ENCODE data around the gene SSC5D. TPM values are rescaled to one million over a fixed set of nuclear protein-coding genes. Genes with fewer than 3 reads are reported as not detected.
"Not testable (repeated sequence)": the region's sequence is repeated elsewhere in the genome, so short reads cannot be mapped to it uniquely, and the experiment has no call there.

Gene SSC5D
- total RNA-seq, 1 donor from 2014 or later = 1.5 TPM

DNA sequence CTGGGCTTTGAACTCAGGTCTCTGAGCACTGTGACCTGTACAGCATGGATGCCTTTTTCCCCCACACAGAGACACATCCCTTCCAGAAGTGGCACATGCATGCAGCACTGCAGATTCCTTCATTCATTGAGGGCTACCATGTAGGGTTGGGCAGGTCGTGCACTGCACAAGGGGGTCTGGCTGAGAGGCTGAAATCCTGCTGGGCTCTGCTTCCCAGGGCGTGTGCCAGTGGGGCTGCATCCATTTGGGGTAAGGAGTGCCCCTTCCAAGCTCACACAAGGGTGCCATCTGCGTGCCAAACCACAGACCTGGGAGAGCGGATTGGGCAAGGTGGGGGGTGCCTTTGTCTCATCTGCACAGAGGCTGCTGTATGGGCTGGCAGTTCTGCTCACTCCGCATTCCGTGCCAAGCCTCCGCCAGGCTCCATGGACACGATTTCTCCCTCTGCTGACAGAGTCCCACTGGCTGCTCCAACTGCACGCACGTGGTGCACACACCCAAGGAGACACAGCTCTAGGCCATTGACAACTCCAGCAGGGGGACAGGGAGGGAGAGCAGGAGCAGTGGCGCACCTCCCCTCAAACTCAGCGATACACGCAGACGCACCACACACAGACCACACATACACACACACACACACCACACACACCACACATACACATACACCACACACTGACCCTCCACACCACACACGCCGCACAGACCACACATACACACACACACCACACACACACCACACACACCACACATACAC, 40.6 kb upstream of the SSC5D start:
- H3K36me3 Mint-ChIP-seq = no peaks in the 10 kb centered on the region
- H3K9me3 Mint-ChIP-seq = no peaks in the 10 kb centered on the region
- no peaks in the 10 kb centered on the region for H3K4me1 Mint-ChIP-seq (ENCODE audit: unreplicated experiment)
- no peak overlapping the region for H3K27ac Mint-ChIP-seq
- no peak overlapping the region for H3K4me3 Mint-ChIP-seq
- DNase-seq (ENCODE audit: extremely low spot score, unreplicated experiment) = no peak
- TF ChIP-seq, protein P1, sequence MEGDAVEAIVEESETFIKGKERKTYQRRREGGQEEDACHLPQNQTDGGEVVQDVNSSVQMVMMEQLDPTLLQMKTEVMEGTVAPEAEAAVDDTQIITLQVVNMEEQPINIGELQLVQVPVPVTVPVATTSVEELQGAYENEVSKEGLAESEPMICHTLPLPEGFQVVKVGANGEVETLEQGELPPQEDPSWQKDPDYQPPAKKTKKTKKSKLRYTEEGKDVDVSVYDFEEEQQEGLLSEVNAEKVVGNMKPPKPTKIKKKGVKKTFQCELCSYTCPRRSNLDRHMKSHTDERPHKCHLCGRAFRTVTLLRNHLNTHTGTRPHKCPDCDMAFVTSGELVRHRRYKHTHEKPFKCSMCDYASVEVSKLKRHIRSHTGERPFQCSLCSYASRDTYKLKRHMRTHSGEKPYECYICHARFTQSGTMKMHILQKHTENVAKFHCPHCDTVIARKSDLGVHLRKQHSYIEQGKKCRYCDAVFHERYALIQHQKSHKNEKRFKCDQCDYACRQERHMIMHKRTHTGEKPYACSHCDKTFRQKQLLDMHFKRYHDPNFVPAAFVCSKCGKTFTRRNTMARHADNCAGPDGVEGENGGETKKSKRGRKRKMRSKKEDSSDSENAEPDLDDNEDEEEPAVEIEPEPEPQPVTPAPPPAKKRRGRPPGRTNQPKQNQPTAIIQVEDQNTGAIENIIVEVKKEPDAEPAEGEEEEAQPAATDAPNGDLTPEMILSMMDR (conservative IDR thresholded peaks at IDR 0.05) = no peak
- peaks cover 42% of the 10 kb centered on the region for H3K27me3 Mint-ChIP-seq

DNA sequence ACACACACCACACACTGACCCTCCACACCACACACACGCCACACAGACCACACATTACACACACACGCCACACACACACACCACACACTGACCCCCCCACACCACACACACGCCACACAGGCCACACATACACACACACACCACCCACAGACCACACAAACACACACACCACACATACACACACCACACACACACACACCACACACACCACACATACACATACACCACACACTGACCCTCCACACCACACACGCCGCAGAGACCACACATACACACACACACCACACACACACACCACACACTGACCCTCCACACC, 40.1 kb upstream of the SSC5D start:
- not testable (repeated sequence) for H3K4me1 Mint-ChIP-seq (ENCODE audit: unreplicated experiment); DNase-seq (ENCODE audit: extremely low spot score, unreplicated experiment); H3K27ac Mint-ChIP-seq; H3K36me3 Mint-ChIP-seq; H3K4me3 Mint-ChIP-seq; H3K9me3 Mint-ChIP-seq
- H3K27me3 Mint-ChIP-seq = peaks cover 41% of the 10 kb centered on the region

DNA sequence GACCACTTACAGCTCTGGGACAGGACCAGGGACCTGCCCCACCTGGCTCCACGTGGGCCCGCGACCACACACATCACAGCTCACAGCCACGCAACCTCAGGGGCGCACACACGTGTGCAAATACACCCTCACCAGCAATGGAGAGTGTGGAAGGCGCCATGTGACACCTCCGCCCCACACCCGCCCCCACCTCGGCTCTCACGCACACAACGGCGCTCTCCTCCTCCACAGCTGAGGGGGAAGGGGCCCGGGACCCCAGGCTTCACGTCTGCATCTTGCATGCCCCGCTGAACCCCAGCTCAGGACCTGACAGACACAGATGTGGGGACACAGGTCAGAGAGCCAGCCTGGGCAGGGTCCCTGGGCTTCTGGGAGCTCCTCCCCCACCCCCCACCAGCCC, 38.8 kb upstream of the SSC5D start:
- Mint-ChIP-seq H3K27me3 (peaks cover 38% of the 10 kb centered on the region), H3K36me3 (peaks cover 8% of the 10 kb centered on the region), H3K27ac (no peak overlapping the region), H3K4me3 (no peak overlapping the region), H3K9me3 (no peaks in the 10 kb centered on the region), H3K4me1 (ENCODE audit: unreplicated experiment) (peaks cover 12% of the 10 kb centered on the region)
- DNase-seq (ENCODE audit: extremely low spot score, unreplicated experiment) = no peak
- TF ChIP-seq, protein P1 (conservative IDR thresholded peaks at IDR 0.05) = no peak

DNA sequence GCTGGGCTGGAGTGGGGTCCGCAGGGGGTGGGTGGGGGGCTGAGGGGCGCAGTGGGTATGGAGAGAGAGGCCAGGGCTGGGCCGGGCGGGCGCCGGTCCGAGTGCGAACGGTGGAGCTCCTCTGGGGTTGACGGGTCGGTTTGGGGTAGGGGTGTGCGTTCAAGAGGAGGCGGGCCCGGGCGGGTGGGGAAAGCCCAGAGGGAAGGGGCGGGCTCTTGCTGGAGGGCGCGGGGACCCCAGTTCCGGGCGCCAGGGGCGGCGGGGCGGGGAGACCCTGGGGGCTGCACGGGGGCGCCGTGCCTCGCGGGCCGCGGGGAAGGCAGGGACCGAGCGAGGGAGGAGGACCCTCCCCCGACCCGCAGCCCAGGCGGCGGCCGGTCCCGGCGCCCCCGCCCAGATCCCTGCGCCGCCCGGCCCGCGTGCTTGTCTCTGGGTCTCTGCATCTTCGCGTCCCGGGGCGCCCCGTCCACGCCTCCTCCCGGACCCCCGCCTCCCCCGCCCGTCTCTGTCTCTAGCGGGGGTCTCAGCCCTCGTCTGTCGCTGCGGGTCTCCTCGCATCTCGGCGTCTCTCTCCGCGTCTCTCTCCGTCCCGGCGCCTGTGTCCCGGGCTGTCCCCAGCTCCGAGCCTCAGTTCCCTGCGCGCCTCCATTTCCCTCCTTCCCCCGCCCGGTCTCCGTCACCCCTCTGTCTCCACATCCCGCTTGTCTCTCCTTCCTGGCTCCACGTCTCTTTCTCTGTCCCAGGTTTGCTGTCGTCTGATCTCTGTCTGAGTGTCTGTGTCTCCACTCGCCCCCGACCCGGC, 36.9 kb upstream of the SSC5D start:
- peaks cover 12% of the 10 kb centered on the region for H3K4me1 Mint-ChIP-seq (ENCODE audit: unreplicated experiment)
- TF ChIP-seq, protein P1 (conservative IDR thresholded peaks at IDR 0.05) = no peak
- H3K36me3 Mint-ChIP-seq = peaks cover 8% of the 10 kb centered on the region
- no peaks in the 10 kb centered on the region for H3K9me3 Mint-ChIP-seq
- H3K27me3 Mint-ChIP-seq = peaks cover 29% of the 10 kb centered on the region
- H3K4me3 Mint-ChIP-seq = peak overlapping the region; percentile 77
- DNase-seq (ENCODE audit: extremely low spot score, unreplicated experiment) = no peak
- H3K27ac Mint-ChIP-seq = no peak overlapping the region

DNA sequence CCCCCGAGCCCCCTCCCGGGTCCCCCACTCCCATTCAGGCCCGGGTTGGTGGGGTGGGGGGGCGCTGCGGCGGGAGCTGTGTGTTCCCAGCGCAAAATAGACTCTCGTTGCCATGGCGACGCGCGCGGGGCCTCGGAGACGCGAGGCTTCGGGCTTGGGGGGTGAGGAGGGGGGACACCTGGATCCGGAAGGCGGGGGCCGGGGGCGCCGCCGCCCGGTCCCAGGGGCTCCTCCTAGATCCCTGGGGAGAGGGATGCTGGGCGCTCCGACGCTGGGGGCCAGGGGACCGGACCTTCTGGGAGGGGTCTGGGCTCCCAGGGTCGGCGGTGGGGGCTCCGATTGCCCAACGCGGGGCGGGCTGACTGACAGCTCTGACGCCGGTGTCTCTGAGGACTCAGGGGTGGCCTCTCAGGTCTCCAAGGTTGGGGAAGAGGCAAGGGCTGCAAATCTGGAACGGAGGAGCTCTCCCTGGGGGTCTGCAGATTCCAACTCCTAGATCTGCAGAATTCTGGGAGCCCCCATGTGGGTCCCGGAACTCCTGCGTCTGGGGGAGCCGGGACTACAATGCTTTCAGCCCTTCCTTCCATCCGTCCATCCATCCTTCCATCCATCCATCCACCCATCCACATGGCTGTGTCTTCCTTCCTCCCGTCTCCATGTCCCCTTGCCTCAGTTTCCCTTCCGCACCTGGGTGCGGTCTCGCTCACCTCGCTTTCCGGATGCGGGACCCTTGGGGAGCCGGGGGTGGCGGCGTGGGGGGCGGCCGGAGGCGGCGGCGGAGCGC, 36.1 kb upstream of the SSC5D start:
- H3K4me3 Mint-ChIP-seq = peak overlapping the region; percentile 77

More for the DNA sequence above, 36.1 kb upstream of the SSC5D start:
- Mint-ChIP-seq H3K36me3 (peaks cover 8% of the 10 kb centered on the region), H3K9me3 (no peaks in the 10 kb centered on the region), H3K4me1 (ENCODE audit: unreplicated experiment) (peaks cover 12% of the 10 kb centered on the region), H3K27me3 (peaks cover 29% of the 10 kb centered on the region), H3K27ac (no peak overlapping the region)
- DNase-seq (ENCODE audit: extremely low spot score, unreplicated experiment) = no peak
- TF ChIP-seq, protein P1 (conservative IDR thresholded peaks at IDR 0.05) = no peak

Measured in type B pancreatic cell (in vitro differentiated cells).